OCI-LY7 (cell line): ENCODE data around the gene RASD1.

Experiments used
- EZH2phosphoT487 ChIP-seq: fragments of 200-600 bp; sonication (generic); IDR thresholded peaks from 2 replicates; pipeline ENCODE4 v1.6.1; 2018; ENCODE audit warnings: low read depth, borderline replicate concordance, mild to moderate bottlenecking, mixed run types, antibody characterized with exemption, low read length, moderate library complexity, mixed read lengths
- TF ChIP-seq, protein P1 (sequence below): fragments of 200-600 bp; sonication (generic); conservative IDR thresholded peaks from 2 replicates; pipeline ENCODE4 v1.5.1; 2014; ENCODE audit warnings: mild to moderate bottlenecking, antibody characterized with exemption, low read length, moderate library complexity, mixed read lengths

DNA sequence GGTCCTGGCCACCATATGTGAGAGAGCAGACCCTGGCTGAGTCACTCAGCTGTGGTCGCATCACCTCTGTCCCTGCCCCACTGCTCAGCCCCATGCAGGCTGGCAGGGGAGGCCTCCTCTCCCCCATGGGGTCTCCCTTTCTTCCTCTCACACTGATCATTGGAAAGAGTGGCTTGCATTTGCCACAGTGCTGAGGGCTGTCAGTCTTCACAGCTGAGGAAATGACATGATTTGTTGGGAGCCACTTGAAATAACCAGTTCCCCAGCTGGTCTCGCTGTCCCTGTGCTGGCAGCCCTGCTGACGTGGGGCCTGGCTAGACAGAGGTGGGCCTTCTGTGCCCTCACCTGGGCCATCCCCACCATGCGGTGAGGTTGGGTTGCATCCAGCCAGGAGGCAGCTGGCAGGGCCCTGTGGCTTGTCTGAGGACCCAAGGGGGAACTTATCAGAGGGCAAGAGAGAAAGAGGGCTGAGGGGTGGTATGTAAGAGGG lies 49.5 kb downstream of the RASD1 start:
- TF ChIP-seq, protein P1, sequence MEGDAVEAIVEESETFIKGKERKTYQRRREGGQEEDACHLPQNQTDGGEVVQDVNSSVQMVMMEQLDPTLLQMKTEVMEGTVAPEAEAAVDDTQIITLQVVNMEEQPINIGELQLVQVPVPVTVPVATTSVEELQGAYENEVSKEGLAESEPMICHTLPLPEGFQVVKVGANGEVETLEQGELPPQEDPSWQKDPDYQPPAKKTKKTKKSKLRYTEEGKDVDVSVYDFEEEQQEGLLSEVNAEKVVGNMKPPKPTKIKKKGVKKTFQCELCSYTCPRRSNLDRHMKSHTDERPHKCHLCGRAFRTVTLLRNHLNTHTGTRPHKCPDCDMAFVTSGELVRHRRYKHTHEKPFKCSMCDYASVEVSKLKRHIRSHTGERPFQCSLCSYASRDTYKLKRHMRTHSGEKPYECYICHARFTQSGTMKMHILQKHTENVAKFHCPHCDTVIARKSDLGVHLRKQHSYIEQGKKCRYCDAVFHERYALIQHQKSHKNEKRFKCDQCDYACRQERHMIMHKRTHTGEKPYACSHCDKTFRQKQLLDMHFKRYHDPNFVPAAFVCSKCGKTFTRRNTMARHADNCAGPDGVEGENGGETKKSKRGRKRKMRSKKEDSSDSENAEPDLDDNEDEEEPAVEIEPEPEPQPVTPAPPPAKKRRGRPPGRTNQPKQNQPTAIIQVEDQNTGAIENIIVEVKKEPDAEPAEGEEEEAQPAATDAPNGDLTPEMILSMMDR: no peak
- TF ChIP-seq EZH2phosphoT487: no peak
